B cell (primary cell): ENCODE results near the gene AATK. TPM values are rescaled to one million over a fixed set of nuclear protein-coding genes. Genes with fewer than 3 reads are reported as not detected.

Source experiments
- ATAC-seq: fragments of 200-7000 bp; cut with Tn5 transposase; one replicate; pipeline ENCODE4 v1.10.0; 2021; ENCODE audit warnings: low read depth, mild to moderate bottlenecking, moderate number of reproducible peaks, moderate library complexity
- CTCF ChIA-PET: fragments of 350-600 bp; sonication (Branson Sonifier 250); formaldehyde crosslinking; loops from one replicate; lab custom pipeline; 2021; ENCODE audit warnings: antibody characterized with exemption, inconsistent platforms; lab: Charles Lee
- POLR2A ChIA-PET: fragments of 350-600 bp; sonication (Branson Sonifier 250); formaldehyde crosslinking; loops from one replicate; lab custom pipeline; 2021; ENCODE audit warnings: antibody characterized with exemption; lab: Charles Lee
- DNase-seq: peaks from one replicate; pipeline ENCODE4 v3.0.0; 2013
- H2AFZ ChIP-seq: 2 replicates; pipeline ENCODE4 v1.6.1; 2012; ENCODE audit warnings: mild to moderate bottlenecking, low read depth, low read length; ENCODE audit not compliant: insufficient read depth, poor library complexity, severe bottlenecking
- H3K27ac ChIP-seq, 2 donors: 1 replicate in 1 of 2; 2 replicates in 1 of 2; pipeline ENCODE4 v1.5.1; 2012 to 2013; ENCODE audit warnings: low read length in 2 of 2, mild to moderate bottlenecking in 2 of 2, moderate library complexity in 1 of 2
- H3K27me3 ChIP-seq, 4 experiments: fragments of 200-600 bp in 1 of 4; sonication (generic) in 1 of 4; replicated peaks in 1 of 4; 1 replicate in 2 of 4; 2 replicates in 2 of 4; pipeline versions ENCODE4 v1.6.1 to v1.7.0; 2013 to 2016; ENCODE audit warnings: low read length in 3 of 4, mild to moderate bottlenecking in 2 of 4, mixed read lengths in 1 of 4, moderate library complexity in 1 of 4; ENCODE audit not compliant: insufficient read depth in 4 of 4, control insufficient read depth in 3 of 4; ENCODE audit errors: control extremely low read depth in 1 of 4
- H3K36me3 ChIP-seq, 2 experiments: replicated peaks in 1 of 2; 1 replicate in 1 of 2; 2 replicates in 1 of 2; pipeline versions ENCODE4 v1.6.1 to v1.7.1; 2013; ENCODE audit warnings: low read length in 1 of 2; ENCODE audit not compliant: insufficient read depth in 2 of 2, control insufficient read depth in 1 of 2; ENCODE audit errors: control extremely low read depth in 1 of 2, extremely low read depth in 1 of 2
- H3K4me1 ChIP-seq, 2 donors: fragments of 200-600 bp in 1 of 2; sonication (generic) in 1 of 2; 1 replicate in 1 of 2; 2 replicates in 1 of 2; pipeline versions ENCODE4 v1.5.1 to v1.6.1; 2013 to 2017; ENCODE audit warnings: low read length in 2 of 2; ENCODE audit not compliant: control insufficient read depth in 2 of 2, insufficient read depth in 2 of 2
- H3K4me2 ChIP-seq: replicated peaks from 2 replicates; pipeline ENCODE3; 2012; ENCODE audit warnings: mild to moderate bottlenecking, low read depth, low read length; ENCODE audit not compliant: poor library complexity, severe bottlenecking
- H3K4me3 ChIP-seq, 5 experiments: fragments of 200-600 bp in 1 of 5; sonication (generic) in 1 of 5; 1 replicate in 3 of 5; 2 replicates in 2 of 5; pipeline versions ENCODE4 v1.5.1 to v1.7.0; 2011 to 2016; ENCODE audit warnings: low read length in 4 of 5, mild to moderate bottlenecking in 4 of 5, low read depth in 2 of 5, control low read depth in 1 of 5, moderate library complexity in 1 of 5; ENCODE audit not compliant: insufficient read depth in 1 of 5; ENCODE audit errors: control extremely low read depth in 1 of 5, extremely low read depth in 1 of 5
- H3K79me2 ChIP-seq: fragments of 200-600 bp; sonication (generic); one replicate; pipeline ENCODE4 v1.6.0; 2016; ENCODE audit warnings: low read length; ENCODE audit not compliant: control insufficient read depth, insufficient read depth
- H3K9ac ChIP-seq: fragments of 200-600 bp; sonication (generic); 2 replicates; pipeline ENCODE4 v1.6.1; 2017; ENCODE audit warnings: mild to moderate bottlenecking, low read length, moderate library complexity
- H3K9me3 ChIP-seq, 3 donors: one replicate each; pipeline versions ENCODE4 v1.6.1 to v1.7.1; 2013; ENCODE audit warnings: low read length in 2 of 3; ENCODE audit not compliant: control insufficient read depth in 2 of 3, insufficient read depth in 1 of 3; ENCODE audit errors: control extremely low read depth in 1 of 3
- H4K20me1 ChIP-seq: 2 replicates; pipeline ENCODE4 v1.6.0; 2012; ENCODE audit warnings: mild to moderate bottlenecking, low read length; ENCODE audit not compliant: insufficient read depth, control insufficient read depth, poor library complexity, severe bottlenecking
- H3K27ac Mint-ChIP-seq: one replicate; pipeline ENCODE4 v1.8.0; 2021; ENCODE audit warnings: mixed read lengths
- H3K27me3 Mint-ChIP-seq: one replicate; pipeline ENCODE4 v1.8.0; 2021; ENCODE audit warnings: mixed read lengths
- H3K4me1 Mint-ChIP-seq: one replicate; pipeline ENCODE4 v1.8.0; 2021; ENCODE audit warnings: mixed read lengths
- H3K4me3 Mint-ChIP-seq: one replicate; pipeline ENCODE4 v1.8.0; 2021; ENCODE audit warnings: mixed read lengths
- H3K9me3 Mint-ChIP-seq: one replicate; pipeline ENCODE4 v1.8.0; 2022; ENCODE audit warnings: mixed read lengths; ENCODE audit not compliant: insufficient read depth
- EZH2 ChIP-seq: IDR thresholded peaks from 2 replicates; pipeline ENCODE4 v1.6.1; 2012; ENCODE audit warnings: borderline replicate concordance, low read depth, mild to moderate bottlenecking, moderate library complexity, low read length; ENCODE audit not compliant: insufficient read depth, poor library complexity, severe bottlenecking
- WGBS: methylation state at CpG from one replicate; pipeline ENCODE4 v1.1.5; 2013; ENCODE audit warnings: missing lambda C conversion rate; ENCODE audit not compliant: insufficient coverage; 5-methylcytosine and 5-hydroxymethylcytosine counted together
- intact Hi-C: fragments of 100-400 bp; cut with micrococcal nuclease; formaldehyde crosslinking; loops from one replicate; pipeline ENCODE4 v1.10.0; 2022
- polyA plus RNA-seq: library from polyadenylated mRNA; depleted of rRNA; stranded (reverse); fragments of >200 nt; gene quantifications from 2 replicates; pipeline ENCODE4 v1.2.3, GENCODE V29; 2012
- total RNA-seq, 2 donors: library from RNA; stranded (reverse); fragments of 120-200 nt in 1 of 2; gene quantifications; 1 replicate in 1 of 2; 2 replicates in 1 of 2; pipeline versions ENCODE4 v1.2.3 to v1.2.4, GENCODE V29; 2013 to 2022
- TF ChIP-seq, protein P1 (sequence below): fragments of 200-600 bp; IDR thresholded peaks from one replicate; pipeline ENCODE4 v1.8.0; 2022; ENCODE audit warnings: antibody characterized with exemption, mild to moderate bottlenecking

The AATK gene
- total and polyA plus RNA-seq, 2 donors (not counting 1 experiment from before 2014, with no cell fraction given), result 0.21 to 1.7 TPM

DNA sequence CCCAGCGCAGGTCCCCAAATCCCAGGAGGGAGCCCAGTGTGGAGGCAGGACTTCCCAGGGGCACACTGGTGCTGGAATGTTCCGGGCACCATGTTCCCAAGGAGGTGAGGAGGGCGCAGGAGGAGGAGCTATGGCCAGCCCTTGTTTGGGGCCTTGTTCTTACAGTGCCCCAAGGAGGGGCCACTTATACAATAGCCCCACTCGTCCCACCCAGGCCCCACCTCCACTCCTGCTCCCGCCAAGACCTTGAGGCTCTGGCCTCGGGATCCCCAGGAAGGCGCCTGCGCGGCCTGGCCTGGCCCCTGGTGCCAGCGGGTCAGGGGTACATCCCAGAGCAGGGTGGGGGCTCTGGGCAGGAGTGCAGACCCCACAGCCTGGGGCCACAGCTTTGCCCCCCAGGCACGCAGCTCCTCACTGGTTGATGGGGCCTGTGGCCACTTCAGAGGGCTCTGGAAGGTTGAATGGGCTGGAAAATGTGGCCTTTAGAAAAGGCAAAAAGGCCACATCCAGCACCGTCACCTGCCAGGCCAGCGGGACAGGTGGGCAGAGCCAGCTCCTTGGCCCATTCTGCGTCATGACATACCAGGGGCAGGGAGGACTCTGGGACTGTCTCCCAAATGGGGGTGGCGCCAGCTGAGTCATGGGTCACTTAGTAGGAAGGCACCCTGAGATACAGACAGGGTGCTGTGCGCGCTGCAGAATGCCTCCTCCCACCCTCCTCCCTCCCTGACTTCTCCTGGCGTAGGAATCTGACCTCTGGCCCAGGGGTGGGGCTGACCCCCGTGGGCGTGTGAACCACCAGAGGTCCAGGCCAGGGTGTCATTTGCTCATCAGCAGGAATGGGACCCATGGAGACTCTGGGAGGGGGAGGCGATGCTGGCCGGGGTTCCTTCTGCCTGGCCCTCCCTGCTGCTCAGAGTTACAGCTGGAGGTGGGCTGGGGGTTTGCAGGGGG is 33.0 kb downstream of the AATK start:
- TF ChIP-seq, protein P1, sequence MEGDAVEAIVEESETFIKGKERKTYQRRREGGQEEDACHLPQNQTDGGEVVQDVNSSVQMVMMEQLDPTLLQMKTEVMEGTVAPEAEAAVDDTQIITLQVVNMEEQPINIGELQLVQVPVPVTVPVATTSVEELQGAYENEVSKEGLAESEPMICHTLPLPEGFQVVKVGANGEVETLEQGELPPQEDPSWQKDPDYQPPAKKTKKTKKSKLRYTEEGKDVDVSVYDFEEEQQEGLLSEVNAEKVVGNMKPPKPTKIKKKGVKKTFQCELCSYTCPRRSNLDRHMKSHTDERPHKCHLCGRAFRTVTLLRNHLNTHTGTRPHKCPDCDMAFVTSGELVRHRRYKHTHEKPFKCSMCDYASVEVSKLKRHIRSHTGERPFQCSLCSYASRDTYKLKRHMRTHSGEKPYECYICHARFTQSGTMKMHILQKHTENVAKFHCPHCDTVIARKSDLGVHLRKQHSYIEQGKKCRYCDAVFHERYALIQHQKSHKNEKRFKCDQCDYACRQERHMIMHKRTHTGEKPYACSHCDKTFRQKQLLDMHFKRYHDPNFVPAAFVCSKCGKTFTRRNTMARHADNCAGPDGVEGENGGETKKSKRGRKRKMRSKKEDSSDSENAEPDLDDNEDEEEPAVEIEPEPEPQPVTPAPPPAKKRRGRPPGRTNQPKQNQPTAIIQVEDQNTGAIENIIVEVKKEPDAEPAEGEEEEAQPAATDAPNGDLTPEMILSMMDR, result no peak
- TF ChIP-seq EZH2, result no peak
- H3K27me3 ChIP-seq, result no peaks in the 10 kb centered on the region
- H3K4me2 ChIP-seq, result no peak overlapping the region
- ChIA-PET CTCF (no interaction called here), POLR2A (no interaction called here)
- ATAC-seq, result no peak
- no peaks in the 10 kb centered on the region for H3K36me3 ChIP-seq
- Mint-ChIP-seq H3K4me1 (no peaks in the 10 kb centered on the region), H3K27me3 (no peaks in the 10 kb centered on the region), H3K4me3 (no peak overlapping the region), H3K9me3 (no peaks in the 10 kb centered on the region), H3K27ac (no peak overlapping the region)
- H3K4me1 ChIP-seq, result no peaks in the 10 kb centered on the region
- H3K9ac ChIP-seq, result no peak overlapping the region
- H3K27ac ChIP-seq, result no peak overlapping the region
- intact Hi-C loops, result no loop called here
- DNase-seq, result no peak
- peaks cover 0 to 4% (median 0%) of the 10 kb centered on the region in 3 donors for H3K9me3 ChIP-seq
- no peak overlapping the region for H2AFZ ChIP-seq
- no peak overlapping the region for H3K4me3 ChIP-seq
- WGBS, result 91% methylated on average over 18 of the region's 22 CpGs
- no peaks in the 10 kb centered on the region for H4K20me1 ChIP-seq
- H3K79me2 ChIP-seq, result no peaks in the 10 kb centered on the region

DNA sequence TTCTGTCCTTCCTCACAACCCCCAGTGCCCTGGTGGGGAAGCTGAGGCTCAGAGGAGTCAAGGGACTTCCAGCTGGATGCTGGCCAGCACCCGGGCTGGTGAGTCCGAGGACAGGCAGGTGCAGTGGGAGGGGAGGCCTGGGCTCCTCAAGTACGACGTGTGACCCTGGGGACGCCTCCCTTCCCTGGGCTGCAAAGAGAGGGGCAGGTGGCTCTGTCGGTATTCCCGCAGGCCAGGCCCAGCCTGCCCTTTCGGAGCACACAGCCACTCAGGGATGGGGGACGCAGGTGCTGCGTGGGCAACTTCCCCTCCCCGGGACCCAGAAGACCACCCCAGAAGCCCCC is 33.9 kb downstream of the AATK start:
- no peaks in the 10 kb centered on the region for H3K27me3 ChIP-seq
- no peaks in the 10 kb centered on the region for H3K36me3 ChIP-seq
- no peak for ATAC-seq
- WGBS, result 73% methylated on average over 11 of the region's 11 CpGs
- no peaks in the 10 kb centered on the region for H3K4me1 ChIP-seq
- Mint-ChIP-seq H3K27ac (no peak overlapping the region), H3K9me3 (no peaks in the 10 kb centered on the region), H3K4me1 (no peaks in the 10 kb centered on the region), H3K4me3 (no peak overlapping the region), H3K27me3 (no peaks in the 10 kb centered on the region)
- H3K4me2 ChIP-seq, result no peak overlapping the region
- H2AFZ ChIP-seq, result no peak overlapping the region
- ChIA-PET POLR2A (no interaction called here), CTCF (no interaction called here)
- H3K27ac ChIP-seq, result no peak overlapping the region
- H3K79me2 ChIP-seq, result no peaks in the 10 kb centered on the region
- no peak overlapping the region for H3K4me3 ChIP-seq
- H3K9me3 ChIP-seq, result no peaks in the 10 kb centered on the region
- no peak for DNase-seq
- H3K9ac ChIP-seq, result no peak overlapping the region
- no peaks in the 10 kb centered on the region for H4K20me1 ChIP-seq
- TF ChIP-seq, protein P1, result no peak
- TF ChIP-seq EZH2, result no peak
- intact Hi-C loops, result no loop called here
